ENCODE measurements around the gene DPCD.

DPCD gene

GRCh38 chr10:101579516-101579870, 8.6 kb upstream of the DPCD start:
- Histone ChIP-seq H3K27ac (ENCODE audit: low read depth, low read length, poor library complexity, severe bottlenecking) (no peak overlapping the region), H3K4me2 (ENCODE audit: low read length) (no peak overlapping the region), H3K36me3 (ENCODE audit: insufficient read depth, low read length) (peaks cover 1% of the 10 kb centered on the region; the same call in 1 of the 2 replicates), H3K9ac (ENCODE audit: low read length) (no peak overlapping the region), H3F3A (ENCODE audit: insufficient read depth, low read length) (no peaks in the 10 kb centered on the region), H3K4me1 (ENCODE audit: insufficient read depth, low read length, severe bottlenecking) (no peaks in the 10 kb centered on the region), H3K27me3 (ENCODE audit: insufficient read depth, low read length) (no peaks in the 10 kb centered on the region), H2AFZ (ENCODE audit: low read length) (no peak overlapping the region), H4K20me1 (ENCODE audit: insufficient read depth, low read length) (no peaks in the 10 kb centered on the region), H3K4me3 (ENCODE audit: low read depth, low read length, poor library complexity, severe bottlenecking) (no peak overlapping the region), H3K9me2 (ENCODE audit: low read depth, low read length) (no peaks in the 10 kb centered on the region), H3K79me2 (ENCODE audit: insufficient read depth, low read length) (no peaks in the 10 kb centered on the region), H3K9me3 (ENCODE audit: low read length) (no peaks in the 10 kb centered on the region)
- TF ChIP-seq EZH2 (IDR thresholded peaks at IDR 0.05; ENCODE audit: borderline replicate concordance, low read length) (no peak), CTCF (IDR thresholded peaks at IDR 0.05; ENCODE audit: low read length) (no peak)

- no peak overlapping the region for H3K9ac ChIP-seq (ENCODE audit: low read length)
Measured at GRCh38 chr10:101580486-101581399, 7.4 kb upstream of the DPCD start.

GRCh38 chr10:101585841-101586240, 2.3 kb upstream of the DPCD start:
- no peaks in the 10 kb centered on the region for H4K20me1 ChIP-seq (ENCODE audit: insufficient read depth, low read length)

More at GRCh38 chr10:101580486-101581399, 7.4 kb upstream of the DPCD start:
- TF ChIP-seq CTCF (IDR thresholded peaks at IDR 0.05; ENCODE audit: low read length) (no peak), EZH2 (IDR thresholded peaks at IDR 0.05; ENCODE audit: borderline replicate concordance, low read length) (no peak)
- Histone ChIP-seq H3K79me2 (ENCODE audit: insufficient read depth, low read length) (no peaks in the 10 kb centered on the region), H2AFZ (ENCODE audit: low read length) (no peak overlapping the region), H3K36me3 (ENCODE audit: insufficient read depth, low read length) (peaks cover 4% of the 10 kb centered on the region; the same call in 1 of the 2 replicates), H3K4me2 (ENCODE audit: low read length) (no peak overlapping the region), H3K4me1 (ENCODE audit: insufficient read depth, low read length, severe bottlenecking) (no peaks in the 10 kb centered on the region), H3K4me3 (ENCODE audit: low read depth, low read length, poor library complexity, severe bottlenecking) (no peak overlapping the region), H3K27ac (ENCODE audit: low read depth, low read length, poor library complexity, severe bottlenecking) (no peak overlapping the region), H3K27me3 (ENCODE audit: insufficient read depth, low read length) (no peaks in the 10 kb centered on the region), H3K9me2 (ENCODE audit: low read depth, low read length) (no peaks in the 10 kb centered on the region), H3F3A (ENCODE audit: insufficient read depth, low read length) (no peaks in the 10 kb centered on the region), H3K9me3 (ENCODE audit: low read length) (no peaks in the 10 kb centered on the region), H4K20me1 (ENCODE audit: insufficient read depth, low read length) (no peaks in the 10 kb centered on the region)

More at GRCh38 chr10:101585841-101586240, 2.3 kb upstream of the DPCD start:
- Histone ChIP-seq H3K4me2 (ENCODE audit: low read length) (no peak overlapping the region), H3K9me2 (ENCODE audit: low read depth, low read length) (no peaks in the 10 kb centered on the region), H3F3A (ENCODE audit: insufficient read depth, low read length) (no peaks in the 10 kb centered on the region), H2AFZ (ENCODE audit: low read length) (no peak overlapping the region), H3K36me3 (ENCODE audit: insufficient read depth, low read length) (peaks cover 4% of the 10 kb centered on the region; the same call in 1 of the 2 replicates), H3K4me3 (ENCODE audit: low read depth, low read length, poor library complexity, severe bottlenecking) (no peak overlapping the region), H3K27ac (ENCODE audit: low read depth, low read length, poor library complexity, severe bottlenecking) (no peak overlapping the region), H3K79me2 (ENCODE audit: insufficient read depth, low read length) (no peaks in the 10 kb centered on the region), H3K27me3 (ENCODE audit: insufficient read depth, low read length) (no peaks in the 10 kb centered on the region), H3K4me1 (ENCODE audit: insufficient read depth, low read length, severe bottlenecking) (peaks cover 17% of the 10 kb centered on the region), H3K9me3 (ENCODE audit: low read length) (no peaks in the 10 kb centered on the region), H3K9ac (ENCODE audit: low read length) (no peak overlapping the region)
- TF ChIP-seq EZH2 (IDR thresholded peaks at IDR 0.05; ENCODE audit: borderline replicate concordance, low read length) (no peak), CTCF (IDR thresholded peaks at IDR 0.05; ENCODE audit: low read length) (no peak)

Measured in OCI-LY1 (cell line).